ENCODE results near the gene NOP9.
A peak's percentile ranks its signal among the peaks of the same experiment; 100 is the strongest.
"Not testable (repeated sequence)": the region's sequence is repeated elsewhere in the genome, so short reads cannot be mapped to it uniquely, and the experiment has no call there.

NOP9 gene

GRCh38 chr14:24316597-24316950, 16.9 kb downstream of the NOP9 start:
- in situ Hi-C loops (cut with MboI; ENCODE audit: low pct_unique_long_range_greater_than_20kb, low sequenced_read_pairs), result no loop called here
- no peak for DNase-seq

DNA sequence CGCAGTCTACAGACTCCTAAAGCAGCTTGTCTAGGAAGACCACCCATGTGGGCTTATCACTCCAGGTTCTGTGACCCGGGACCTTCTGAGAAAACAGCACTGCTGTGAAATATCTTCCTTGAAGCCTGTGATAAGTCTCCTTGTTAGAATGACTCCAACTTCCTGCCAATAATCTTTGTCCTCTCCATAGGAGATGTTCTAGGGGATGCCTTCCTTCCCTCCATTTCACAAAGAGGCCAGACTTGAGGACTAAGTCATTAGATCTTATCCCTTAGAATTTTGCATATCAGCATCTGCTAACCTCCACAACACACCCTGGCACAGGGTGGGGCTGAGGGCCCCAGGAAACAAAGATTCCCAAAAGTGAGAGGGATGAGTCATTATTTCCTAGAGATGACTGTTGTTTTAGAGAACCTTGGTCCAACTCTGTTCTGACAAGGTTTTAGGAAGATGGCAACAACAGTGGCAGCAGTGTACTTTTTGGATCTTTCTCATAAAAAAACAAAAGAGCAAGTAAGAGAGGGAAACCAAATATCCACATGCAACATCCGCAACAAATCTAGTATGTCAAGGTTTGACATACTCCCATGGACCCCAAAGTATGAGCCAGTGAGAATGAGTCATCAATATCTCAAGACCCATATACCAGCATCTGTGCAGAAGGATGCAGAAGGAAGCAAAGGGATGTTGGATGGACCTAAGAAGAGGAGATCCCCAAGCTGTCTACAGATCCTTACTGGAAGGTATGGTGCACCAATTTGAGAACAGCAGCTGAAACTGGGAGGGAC, 17.7 kb downstream of the NOP9 start:
- DNase-seq, result no peak
- in situ Hi-C loops (cut with MboI; ENCODE audit: low pct_unique_long_range_greater_than_20kb, low sequenced_read_pairs), result no loop called here

- in situ Hi-C loops (cut with MboI; ENCODE audit: low pct_unique_long_range_greater_than_20kb, low sequenced_read_pairs), result no loop called here
- no peak for DNase-seq
Measured at GRCh38 chr14:24321212-24321975, 21.7 kb downstream of the NOP9 start.

DNA sequence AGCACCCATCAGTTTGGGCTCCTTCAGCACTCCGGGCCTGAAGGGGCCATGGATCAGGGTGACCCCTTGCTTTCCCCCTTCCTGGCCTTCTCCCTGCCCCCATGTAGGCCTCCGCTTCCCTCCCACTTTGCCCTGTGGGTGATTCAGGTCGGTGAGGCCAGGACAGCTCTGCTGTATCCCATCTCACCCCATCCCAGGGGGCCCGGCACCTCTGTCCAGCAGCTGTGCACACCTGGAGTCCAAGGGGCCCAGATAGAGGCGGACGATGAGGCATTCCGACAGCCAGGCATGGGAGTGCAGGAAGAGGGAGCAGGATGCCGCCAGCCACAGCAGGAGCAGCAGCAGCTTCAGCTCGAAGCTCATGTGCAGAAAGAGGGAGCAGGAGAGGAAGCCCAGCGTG, 23.0 kb downstream of the NOP9 start:
- in situ Hi-C loops (cut with MboI; ENCODE audit: low pct_unique_long_range_greater_than_20kb, low sequenced_read_pairs), result no loop called here
- DNase-seq, result no peak

- in situ Hi-C loops (cut with MboI; ENCODE audit: low pct_unique_long_range_greater_than_20kb, low sequenced_read_pairs), result no loop called here
- no peak for DNase-seq
Measured at GRCh38 chr14:24323341-24323740, 23.7 kb downstream of the NOP9 start.

- in situ Hi-C loops (cut with MboI; ENCODE audit: low pct_unique_long_range_greater_than_20kb, low sequenced_read_pairs), result no loop called here
- no peak for DNase-seq
Measured at GRCh38 chr14:24324024-24324423, 24.4 kb downstream of the NOP9 start.

DNA sequence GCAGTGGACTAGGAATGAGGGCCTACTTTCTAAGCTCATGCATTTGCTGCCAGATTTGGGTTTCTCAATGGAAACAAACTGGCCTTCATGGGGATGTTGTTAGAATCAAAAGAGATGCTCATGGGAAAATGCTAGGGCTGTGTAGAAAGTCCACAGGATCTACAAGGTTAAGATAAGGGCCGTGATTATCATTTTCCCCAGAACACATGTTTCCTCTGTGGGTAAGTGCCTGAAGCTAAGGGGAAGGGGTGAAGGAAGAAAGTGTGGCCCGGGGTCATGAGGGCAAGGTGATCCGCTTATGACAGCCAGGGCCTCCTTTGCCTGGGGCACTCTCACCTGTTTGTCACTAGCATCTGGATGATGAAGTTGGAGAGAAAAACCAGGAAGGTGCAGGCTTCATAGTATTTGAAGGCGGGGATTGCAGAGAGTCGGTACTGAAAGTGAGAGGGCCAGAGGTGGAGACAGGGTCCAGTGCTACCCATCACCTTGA, 25.4 kb downstream of the NOP9 start:
- DNase-seq, result no peak
- in situ Hi-C loops (cut with MboI; ENCODE audit: low pct_unique_long_range_greater_than_20kb, low sequenced_read_pairs), result loop anchor here (25.0 kb wide), 1 partner anchor 362 kb away; no protein-coding TSS in a partner anchor

GRCh38 chr14:24325963-24326362, 26.3 kb downstream of the NOP9 start:
- no peak for DNase-seq
- in situ Hi-C loops (cut with MboI; ENCODE audit: low pct_unique_long_range_greater_than_20kb, low sequenced_read_pairs), result loop anchor here (25.0 kb wide), 1 partner anchor 361 kb away; no protein-coding TSS in a partner anchor

DNA sequence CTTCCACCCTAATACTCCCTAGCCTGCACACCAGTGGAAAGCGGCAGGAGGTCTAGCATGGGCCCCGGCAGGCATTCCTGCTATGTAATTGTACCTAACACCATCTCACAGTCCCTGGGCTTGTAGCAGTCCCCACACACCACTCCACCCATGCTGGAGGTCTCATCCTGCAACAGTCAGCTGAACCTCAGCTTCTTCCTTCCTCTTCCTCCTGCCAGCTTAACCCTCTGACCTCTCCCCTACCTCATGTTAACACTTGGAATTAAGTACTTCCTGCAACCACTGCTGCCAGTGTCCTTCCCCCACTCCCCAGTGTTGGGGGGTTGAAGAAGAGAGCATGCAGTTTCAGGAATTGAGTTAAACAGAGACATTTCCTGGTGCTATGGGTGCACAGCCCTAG, 27.7 kb downstream of the NOP9 start:
- in situ Hi-C loops (cut with MboI; ENCODE audit: low pct_unique_long_range_greater_than_20kb, low sequenced_read_pairs), result loop anchor here (25.0 kb wide), 1 partner anchor 360 kb away; no protein-coding TSS in a partner anchor
- DNase-seq, result peak; percentile 58

DNA sequence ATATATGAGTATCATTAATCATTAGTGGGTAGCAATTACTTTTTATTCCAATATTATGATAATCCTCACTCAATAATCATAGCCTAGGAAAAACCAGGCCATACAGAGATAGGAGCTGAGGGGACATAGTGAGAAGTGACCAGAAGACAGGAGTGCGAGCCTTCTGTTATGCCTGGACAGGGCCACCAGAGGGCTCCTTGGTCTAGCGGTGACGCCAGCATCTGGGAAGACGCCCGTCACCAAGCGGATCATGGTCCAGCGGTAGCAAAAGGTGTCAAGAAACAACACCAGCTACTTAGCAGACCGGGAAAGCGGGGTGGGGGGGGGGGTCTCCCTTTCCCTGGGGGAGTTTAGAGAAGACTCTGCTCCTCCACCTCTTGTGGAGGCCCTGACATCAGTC, 28.3 kb downstream of the NOP9 start:
- not testable (repeated sequence) for DNase-seq
- in situ Hi-C loops (cut with MboI; ENCODE audit: low pct_unique_long_range_greater_than_20kb, low sequenced_read_pairs), result loop anchor here (25.0 kb wide), 1 partner anchor 359 kb away; no protein-coding TSS in a partner anchor

- no peak for DNase-seq
Measured at GRCh38 chr14:24329073-24329663, 29.5 kb downstream of the NOP9 start.

DNA sequence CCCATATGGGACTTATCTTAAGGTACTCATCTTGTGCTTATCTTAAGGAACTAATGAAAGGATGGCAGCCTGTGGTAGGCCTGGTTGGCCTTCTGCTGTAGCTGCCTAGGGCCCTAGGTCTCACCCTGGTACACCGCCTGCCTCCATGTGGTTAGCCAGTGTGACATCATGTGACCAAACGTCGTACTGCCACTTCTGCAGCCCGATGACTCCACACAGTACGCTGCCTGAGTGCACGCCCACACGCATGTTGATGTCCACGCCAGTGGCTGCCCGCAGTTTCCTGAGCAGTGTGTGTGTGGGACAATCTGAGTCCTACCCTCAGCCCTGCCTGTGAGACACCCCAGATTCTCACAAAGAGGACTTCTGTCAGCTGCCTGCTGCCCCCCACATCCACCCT, 30.1 kb downstream of the NOP9 start:
- in situ Hi-C loops (cut with MboI; ENCODE audit: low pct_unique_long_range_greater_than_20kb, low sequenced_read_pairs), result loop anchor here (10.0 to 25.0 kb wide), 2 partner anchors 105 to 358 kb away; no protein-coding TSS in a partner anchor
- no peak for DNase-seq

More at GRCh38 chr14:24329073-24329663, 29.5 kb downstream of the NOP9 start:
- in situ Hi-C loops (cut with MboI; ENCODE audit: low pct_unique_long_range_greater_than_20kb, low sequenced_read_pairs), result loop anchor here (25.0 kb wide), 1 partner anchor 358 kb away; no protein-coding TSS in a partner anchor

DNA sequence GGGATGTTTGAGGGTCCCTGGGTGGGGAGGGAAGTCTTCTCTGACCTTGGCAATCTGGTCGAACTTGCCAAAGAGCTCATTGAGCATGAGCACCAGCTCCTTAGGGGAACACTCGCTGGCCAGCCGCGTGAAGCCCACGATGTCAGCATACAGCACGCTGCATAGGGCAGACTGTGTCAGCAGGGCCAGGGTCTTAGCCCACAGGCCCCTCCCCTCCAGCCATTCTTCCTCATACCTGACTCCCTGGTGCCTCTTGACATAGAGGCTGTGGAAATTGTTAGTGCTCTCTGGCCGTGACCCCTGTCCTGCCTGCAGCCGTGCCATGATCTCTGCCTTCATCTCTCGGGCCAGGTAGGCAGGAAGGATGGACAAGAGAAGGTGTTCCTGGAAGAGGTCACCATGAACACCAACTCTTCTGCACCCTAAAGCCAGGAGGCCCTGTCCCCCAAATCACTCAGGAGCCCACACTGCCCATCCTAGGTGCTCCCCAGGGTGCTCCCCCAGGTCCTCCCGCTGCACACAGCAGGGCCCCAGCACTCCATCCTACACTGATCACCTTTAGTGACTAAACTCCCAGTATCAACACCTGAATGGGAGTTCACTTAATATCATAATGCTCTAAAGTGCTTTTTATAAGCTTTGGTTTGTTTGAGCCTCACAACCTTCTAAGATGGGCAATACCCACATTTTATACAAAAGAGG, 31.5 kb downstream of the NOP9 start:
- in situ Hi-C loops (cut with MboI; ENCODE audit: low pct_unique_long_range_greater_than_20kb, low sequenced_read_pairs), result loop anchor here (10.0 to 25.0 kb wide), 2 partner anchors 104 to 356 kb away; no protein-coding TSS in a partner anchor
- no peak for DNase-seq

GRCh38 chr14:24331731-24332267, 32.1 kb downstream of the NOP9 start:
- no peak for DNase-seq
- in situ Hi-C loops (cut with MboI; ENCODE audit: low pct_unique_long_range_greater_than_20kb, low sequenced_read_pairs), result loop anchor here (10.0 to 25.0 kb wide), 2 partner anchors 103 to 356 kb away; no protein-coding TSS in a partner anchor

GRCh38 chr14:24332268-24332993, 32.8 kb downstream of the NOP9 start:
- DNase-seq, result peak; percentile 77
- in situ Hi-C loops (cut with MboI; ENCODE audit: low pct_unique_long_range_greater_than_20kb, low sequenced_read_pairs), result loop anchor here (10.0 to 25.0 kb wide), 2 partner anchors 102 to 355 kb away; no protein-coding TSS in a partner anchor

- no peak for DNase-seq
- in situ Hi-C loops (cut with MboI; ENCODE audit: low pct_unique_long_range_greater_than_20kb, low sequenced_read_pairs), result loop anchor here (10.0 to 25.0 kb wide), 2 partner anchors 100 to 353 kb away; no protein-coding TSS in a partner anchor
Measured at GRCh38 chr14:24334431-24335291, 35.0 kb downstream of the NOP9 start, which contains the start of gene ADCY4. ADCY4 (minus strand) TSS chr14:24335071; CDS start chr14:24334652, 419 bp downstream.

Measured in KBM-7 (cell line).